ENCODE data around the gene ST3GAL5.

The ST3GAL5 gene

GRCh38 chr2:85826990-85827878 is 61.6 kb downstream of the ST3GAL5 start:
- H3K4me3 ChIP-seq (ENCODE audit: low read depth, low read length) = no peak overlapping the region
- TF ChIP-seq CTCF (IDR thresholded peaks at IDR 0.05; ENCODE audit: low read depth, low read length) = peak; percentile 88
- H3K27ac ChIP-seq = no peak overlapping the region; the same call in 1 of the 2 replicates
- no peaks in the 10 kb centered on the region for H3K9me3 ChIP-seq (ENCODE audit: severe bottlenecking)
- no peaks in the 10 kb centered on the region for H3K36me3 ChIP-seq
- DNase-seq = peak; percentile 69
- no peaks in the 10 kb centered on the region for H3K27me3 ChIP-seq (ENCODE audit: insufficient read depth, low read depth, severe bottlenecking)

- no peak for DNase-seq
- Histone ChIP-seq H3K4me3 (ENCODE audit: low read depth, low read length) (no peak overlapping the region), H3K36me3 (no peaks in the 10 kb centered on the region), H3K27ac (no peak overlapping the region), H3K27me3 (ENCODE audit: insufficient read depth, low read depth, severe bottlenecking) (no peaks in the 10 kb centered on the region), H3K9me3 (ENCODE audit: severe bottlenecking) (no peaks in the 10 kb centered on the region)
- no peak for TF ChIP-seq CTCF (IDR thresholded peaks at IDR 0.05; ENCODE audit: low read depth, low read length)
These were observed 64.8 kb downstream of the ST3GAL5 start for GRCh38 chr2:85823951-85824350.

GRCh38 chr2:85822766-85823165 is 66.0 kb downstream of the ST3GAL5 start:
- no peak for TF ChIP-seq CTCF (IDR thresholded peaks at IDR 0.05; ENCODE audit: low read depth, low read length)
- H3K27me3 ChIP-seq (ENCODE audit: insufficient read depth, low read depth, severe bottlenecking) = no peaks in the 10 kb centered on the region
- H3K4me3 ChIP-seq (ENCODE audit: low read depth, low read length) = no peak overlapping the region
- DNase-seq = peak; percentile 52
- H3K9me3 ChIP-seq (ENCODE audit: severe bottlenecking) = no peaks in the 10 kb centered on the region
- no peak overlapping the region for H3K27ac ChIP-seq
- no peaks in the 10 kb centered on the region for H3K36me3 ChIP-seq

GRCh38 chr2:85819811-85820510 is 68.8 kb downstream of the ST3GAL5 start:
- Histone ChIP-seq H3K9me3 (ENCODE audit: severe bottlenecking) (no peaks in the 10 kb centered on the region), H3K27me3 (ENCODE audit: insufficient read depth, low read depth, severe bottlenecking) (no peaks in the 10 kb centered on the region), H3K36me3 (no peaks in the 10 kb centered on the region), H3K4me3 (ENCODE audit: low read depth, low read length) (no peak overlapping the region), H3K27ac (no peak overlapping the region)
- no peak for DNase-seq
- no peak for TF ChIP-seq CTCF (IDR thresholded peaks at IDR 0.05; ENCODE audit: low read depth, low read length)

- TF ChIP-seq CTCF (IDR thresholded peaks at IDR 0.05; ENCODE audit: low read depth, low read length) = no peak
- Histone ChIP-seq H3K27ac (no peak overlapping the region), H3K36me3 (no peaks in the 10 kb centered on the region), H3K9me3 (ENCODE audit: severe bottlenecking) (no peaks in the 10 kb centered on the region), H3K4me3 (ENCODE audit: low read depth, low read length) (no peak overlapping the region), H3K27me3 (ENCODE audit: insufficient read depth, low read depth, severe bottlenecking) (no peaks in the 10 kb centered on the region)
- DNase-seq = no peak
These were observed 73.8 kb downstream of the ST3GAL5 start for GRCh38 chr2:85814802-85815550.
